DND-41 (cell line): Measurements from ENCODE around the gene FERMT2.

ENCODE experiments used
- EZH2 ChIP-seq: IDR thresholded peaks from 3 replicates; pipeline ENCODE4 v1.6.1; 2012; ENCODE audit warnings: borderline replicate concordance, low read depth, mild to moderate bottlenecking, moderate library complexity, low read length, inconsistent platforms; ENCODE audit not compliant: severe bottlenecking
- TF ChIP-seq, protein P1 (sequence below): IDR thresholded peaks from 2 replicates; pipeline ENCODE4 v1.5.1; 2012; ENCODE audit warnings: borderline replicate concordance, low read length, moderate library complexity, mild to moderate bottlenecking; ENCODE audit not compliant: poor library complexity, severe bottlenecking; ENCODE audit errors: extremely low read depth

DNA sequence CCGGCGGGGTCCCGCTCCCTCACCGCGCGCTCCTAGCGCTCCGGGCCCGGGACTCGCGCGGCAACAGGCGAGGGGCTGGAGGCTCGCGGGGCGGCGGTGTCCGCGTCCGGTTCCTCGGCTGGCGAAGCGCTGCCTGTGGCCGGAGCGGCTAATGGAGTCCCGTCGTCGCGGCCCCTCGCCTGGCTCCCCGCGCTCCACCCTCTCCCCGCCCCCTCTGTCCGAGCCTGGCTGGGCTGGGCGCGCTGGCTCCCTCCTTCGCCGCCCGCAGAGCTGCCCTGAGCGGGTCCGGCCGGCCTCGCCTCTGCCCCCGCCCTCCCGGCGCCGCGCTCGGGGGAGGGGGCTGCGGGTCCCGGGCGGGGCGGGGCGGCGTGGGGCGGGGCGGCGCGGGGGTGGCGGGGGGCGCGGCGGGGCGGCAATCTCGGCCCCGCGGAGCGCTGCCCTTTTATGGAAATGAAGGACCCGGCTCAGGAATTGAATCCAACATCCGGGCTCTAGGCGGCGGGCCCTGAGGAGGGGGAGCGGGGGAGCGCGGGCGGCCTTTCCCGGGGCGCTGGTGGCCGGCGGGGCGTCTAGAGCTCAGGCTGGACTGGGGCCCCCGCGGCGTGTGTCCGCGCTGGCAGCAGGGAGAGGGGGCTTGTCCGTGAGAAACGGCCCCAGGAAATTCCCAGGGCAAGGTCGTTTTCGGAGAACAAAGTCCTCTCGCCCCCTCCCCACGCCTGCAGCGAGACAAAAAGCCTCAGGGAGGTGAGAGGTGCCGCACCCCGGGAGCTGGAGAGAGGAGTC is at the start of gene FERMT2:
- TF ChIP-seq, protein P1, sequence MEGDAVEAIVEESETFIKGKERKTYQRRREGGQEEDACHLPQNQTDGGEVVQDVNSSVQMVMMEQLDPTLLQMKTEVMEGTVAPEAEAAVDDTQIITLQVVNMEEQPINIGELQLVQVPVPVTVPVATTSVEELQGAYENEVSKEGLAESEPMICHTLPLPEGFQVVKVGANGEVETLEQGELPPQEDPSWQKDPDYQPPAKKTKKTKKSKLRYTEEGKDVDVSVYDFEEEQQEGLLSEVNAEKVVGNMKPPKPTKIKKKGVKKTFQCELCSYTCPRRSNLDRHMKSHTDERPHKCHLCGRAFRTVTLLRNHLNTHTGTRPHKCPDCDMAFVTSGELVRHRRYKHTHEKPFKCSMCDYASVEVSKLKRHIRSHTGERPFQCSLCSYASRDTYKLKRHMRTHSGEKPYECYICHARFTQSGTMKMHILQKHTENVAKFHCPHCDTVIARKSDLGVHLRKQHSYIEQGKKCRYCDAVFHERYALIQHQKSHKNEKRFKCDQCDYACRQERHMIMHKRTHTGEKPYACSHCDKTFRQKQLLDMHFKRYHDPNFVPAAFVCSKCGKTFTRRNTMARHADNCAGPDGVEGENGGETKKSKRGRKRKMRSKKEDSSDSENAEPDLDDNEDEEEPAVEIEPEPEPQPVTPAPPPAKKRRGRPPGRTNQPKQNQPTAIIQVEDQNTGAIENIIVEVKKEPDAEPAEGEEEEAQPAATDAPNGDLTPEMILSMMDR, result no peak
- no peak for TF ChIP-seq EZH2
